ENCODE data around the gene SLC7A1.

Gene SLC7A1

GRCh38 chr13:29489650-29490560 lies 105.6 kb downstream of the SLC7A1 start:
- DNase-seq (ENCODE audit: low read depth): no peak

GRCh38 chr13:29487466-29488454 lies 107.7 kb downstream of the SLC7A1 start:
- DNase-seq (ENCODE audit: low read depth): no peak

GRCh38 chr13:29486551-29486950 lies 108.9 kb downstream of the SLC7A1 start:
- no peak for DNase-seq (ENCODE audit: low read depth)

GRCh38 chr13:29484796-29485195 lies 110.7 kb downstream of the SLC7A1 start:
- DNase-seq (ENCODE audit: low read depth): no peak

- DNase-seq (ENCODE audit: low read depth): no peak
Observed at GRCh38 chr13:29484236-29484635, 111.3 kb downstream of the SLC7A1 start.

- DNase-seq (ENCODE audit: low read depth): no peak
Observed at GRCh38 chr13:29483623-29484022, 111.9 kb downstream of the SLC7A1 start.

GRCh38 chr13:29483211-29483610 lies 112.3 kb downstream of the SLC7A1 start:
- DNase-seq (ENCODE audit: low read depth): no peak

GRCh38 chr13:29482504-29482903 lies 113.0 kb downstream of the SLC7A1 start:
- DNase-seq (ENCODE audit: low read depth): no peak

- DNase-seq (ENCODE audit: low read depth): no peak
Observed at GRCh38 chr13:29481603-29482002, 113.9 kb downstream of the SLC7A1 start.

GRCh38 chr13:29480893-29481525 lies 114.5 kb downstream of the SLC7A1 start:
- no peak for DNase-seq (ENCODE audit: low read depth)

- no peak for DNase-seq (ENCODE audit: low read depth)
Observed at GRCh38 chr13:29479716-29480492, 115.6 kb downstream of the SLC7A1 start.

- no peak for DNase-seq (ENCODE audit: low read depth)
Observed at GRCh38 chr13:29476046-29476445, 119.4 kb downstream of the SLC7A1 start.

GRCh38 chr13:29474991-29475390 lies 120.5 kb downstream of the SLC7A1 start:
- DNase-seq (ENCODE audit: low read depth): no peak

GRCh38 chr13:29473166-29473565 lies 122.3 kb downstream of the SLC7A1 start:
- DNase-seq (ENCODE audit: low read depth): no peak

GRCh38 chr13:29472332-29472961 lies 123.0 kb downstream of the SLC7A1 start:
- DNase-seq (ENCODE audit: low read depth): no peak

- DNase-seq (ENCODE audit: low read depth): no peak
Observed at GRCh38 chr13:29471551-29471950, 123.9 kb downstream of the SLC7A1 start.

- DNase-seq (ENCODE audit: low read depth): no peak
Observed at GRCh38 chr13:29465741-29466293, 129.7 kb downstream of the SLC7A1 start.

- DNase-seq (ENCODE audit: low read depth): no peak
Observed at GRCh38 chr13:29464105-29464679, 131.3 kb downstream of the SLC7A1 start.

GRCh38 chr13:29459813-29460355 lies 135.6 kb downstream of the SLC7A1 start:
- no peak for DNase-seq (ENCODE audit: low read depth)
